PFSK-1 (cell line): Measurements from ENCODE around the gene COL5A3.

Source experiments
- FOXP2 ChIP-seq: optimal IDR thresholded peaks from 2 replicates; pipeline ENCODE3; 2011; ENCODE audit warnings: borderline replicate concordance, control low read depth, inconsistent platforms; ENCODE audit not compliant: insufficient read depth; ENCODE audit errors: extremely low read length, extremely low read depth
- POLR2AphosphoS5 ChIP-seq: IDR thresholded peaks from 2 replicates; pipeline ENCODE4 v1.6.1; 2012; ENCODE audit warnings: low read depth, mild to moderate bottlenecking, control low read depth, low read length, moderate library complexity
- REST ChIP-seq, 2 experiments: IDR thresholded peaks; 2 replicates each; pipeline versions ENCODE4 v1.6.1 to v1.8.0; 2011 to 2012; ENCODE audit warnings: low read depth in 2 of 2, low read length in 2 of 2, control low read depth in 1 of 2, inconsistent platforms in 1 of 2, mild to moderate bottlenecking in 1 of 2, moderate library complexity in 1 of 2; ENCODE audit not compliant: insufficient read depth in 1 of 2
- SIN3A ChIP-seq: IDR thresholded peaks from 2 replicates; pipeline ENCODE4 v1.6.1; 2012; ENCODE audit warnings: mild to moderate bottlenecking, low read length, moderate library complexity, borderline replicate concordance; ENCODE audit not compliant: insufficient read depth
- TAF1 ChIP-seq: IDR thresholded peaks from 2 replicates; pipeline ENCODE4 v1.6.1; 2012; ENCODE audit warnings: low read length, control low read depth, borderline replicate concordance; ENCODE audit not compliant: insufficient read depth

- TF ChIP-seq TAF1 (no peak), REST (IDR thresholded peaks at IDR 0.05; ENCODE audit: insufficient read depth in 1 of 2, low read depth in 2 of 2, low read length in 2 of 2) (no peak), POLR2AphosphoS5 (no peak), FOXP2 (no peak), SIN3A (no peak)
Observed at GRCh38 chr19:9995084-9995483, 15.2 kb downstream of the COL5A3 start.
